ENCODE results near the gene FBN1. TPM values are rescaled to one million over a fixed set of nuclear protein-coding genes. Genes with fewer than 3 reads are reported as not detected.

FBN1 gene
- total RNA-seq, 1 experiment from 2014 or later = 6.7 TPM

DNA sequence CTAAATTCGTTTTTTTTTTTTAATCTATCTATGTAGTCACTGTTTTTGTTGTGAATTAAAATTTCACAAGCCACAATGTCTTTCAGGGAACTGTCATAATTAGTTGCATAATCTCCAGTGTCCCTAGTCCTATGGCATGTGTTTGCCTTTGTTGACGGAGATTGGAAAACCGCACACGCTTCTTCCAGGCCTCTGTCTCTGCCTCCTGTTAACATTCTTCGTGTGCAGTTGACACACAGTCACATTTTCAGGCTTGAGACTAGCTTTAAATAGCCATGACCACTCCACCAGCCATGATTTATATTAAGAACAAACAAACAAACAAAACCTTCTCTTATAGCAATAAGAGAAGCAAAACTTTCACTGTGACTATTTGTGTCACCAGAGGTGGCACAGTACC, 174.4 kb downstream of the FBN1 start:
- Histone ChIP-seq H3K36me3 (ENCODE audit: low read depth, low read length) (no peaks in the 10 kb centered on the region), H3K27ac (ENCODE audit: low read length) (no peak overlapping the region), H3K27me3 (ENCODE audit: low read length) (no peaks in the 10 kb centered on the region), H3F3A (ENCODE audit: low read length, unreplicated experiment) (no peaks in the 10 kb centered on the region), H3K4me2 (ENCODE audit: low read length) (no peak overlapping the region), H3K4me3 (ENCODE audit: low read length) (no peak overlapping the region), H3K9ac (ENCODE audit: low read length) (no peak overlapping the region), H2AFZ (ENCODE audit: low read length) (no peak overlapping the region), H3K79me2 (ENCODE audit: low read length) (no peaks in the 10 kb centered on the region), H3K9me3 (ENCODE audit: low read length) (no peaks in the 10 kb centered on the region), H4K20me1 (ENCODE audit: low read length) (no peaks in the 10 kb centered on the region), H3K9me2 (replicated peaks; ENCODE audit: low read length) (no peaks in the 10 kb centered on the region), H3K4me1 (ENCODE audit: insufficient read depth, low read length) (peaks cover 14% of the 10 kb centered on the region)
- ChIA-PET POLR2A (ENCODE audit: unreplicated experiment) (no interaction called here), CTCF (no interaction called here)
- TF ChIP-seq EZH2phosphoT487 (IDR thresholded peaks at IDR 0.05; ENCODE audit: borderline replicate concordance, low read length) (no peak), EZH2 (IDR thresholded peaks at IDR 0.05; ENCODE audit: low read length, unreplicated experiment) (no peak)
- TF ChIP-seq, protein P1, sequence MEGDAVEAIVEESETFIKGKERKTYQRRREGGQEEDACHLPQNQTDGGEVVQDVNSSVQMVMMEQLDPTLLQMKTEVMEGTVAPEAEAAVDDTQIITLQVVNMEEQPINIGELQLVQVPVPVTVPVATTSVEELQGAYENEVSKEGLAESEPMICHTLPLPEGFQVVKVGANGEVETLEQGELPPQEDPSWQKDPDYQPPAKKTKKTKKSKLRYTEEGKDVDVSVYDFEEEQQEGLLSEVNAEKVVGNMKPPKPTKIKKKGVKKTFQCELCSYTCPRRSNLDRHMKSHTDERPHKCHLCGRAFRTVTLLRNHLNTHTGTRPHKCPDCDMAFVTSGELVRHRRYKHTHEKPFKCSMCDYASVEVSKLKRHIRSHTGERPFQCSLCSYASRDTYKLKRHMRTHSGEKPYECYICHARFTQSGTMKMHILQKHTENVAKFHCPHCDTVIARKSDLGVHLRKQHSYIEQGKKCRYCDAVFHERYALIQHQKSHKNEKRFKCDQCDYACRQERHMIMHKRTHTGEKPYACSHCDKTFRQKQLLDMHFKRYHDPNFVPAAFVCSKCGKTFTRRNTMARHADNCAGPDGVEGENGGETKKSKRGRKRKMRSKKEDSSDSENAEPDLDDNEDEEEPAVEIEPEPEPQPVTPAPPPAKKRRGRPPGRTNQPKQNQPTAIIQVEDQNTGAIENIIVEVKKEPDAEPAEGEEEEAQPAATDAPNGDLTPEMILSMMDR (conservative IDR thresholded peaks at IDR 0.05; ENCODE audit: low read depth, low read length) = no peak
- intact Hi-C loops (cut with micrococcal nuclease) = loop anchor here (10.0 kb wide), 1 partner anchor 94 kb away; no protein-coding TSS in a partner anchor
- ATAC-seq = no peak
- no peak for DNase-seq
- no TSS peak for BruUV-seq (replicated peaks)

DNA sequence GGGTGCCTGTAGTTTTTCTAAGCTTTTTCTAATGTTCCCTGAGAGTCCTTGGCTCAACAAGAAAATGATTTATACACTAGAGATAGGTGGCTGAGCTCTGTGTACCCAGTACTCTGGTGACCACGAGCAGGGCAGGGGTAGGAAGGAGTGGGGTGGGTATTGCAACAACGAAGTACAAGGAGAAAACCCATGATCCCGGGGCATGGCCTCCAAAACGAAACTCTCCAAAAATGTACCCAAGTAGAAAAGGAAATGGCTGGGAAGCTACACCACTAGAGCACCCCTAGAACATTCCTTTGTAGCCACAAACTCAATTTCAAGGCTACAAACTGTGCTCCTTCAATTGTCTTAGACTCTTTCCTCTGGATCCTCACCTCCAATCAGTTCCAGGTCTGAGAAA, 175.4 kb downstream of the FBN1 start:
- Histone ChIP-seq H3K79me2 (ENCODE audit: low read length) (no peaks in the 10 kb centered on the region), H3K27me3 (ENCODE audit: low read length) (no peaks in the 10 kb centered on the region), H3K4me1 (ENCODE audit: insufficient read depth, low read length) (peaks cover 14% of the 10 kb centered on the region), H4K20me1 (ENCODE audit: low read length) (no peaks in the 10 kb centered on the region), H3K36me3 (ENCODE audit: low read depth, low read length) (no peaks in the 10 kb centered on the region), H3K27ac (ENCODE audit: low read length) (no peak overlapping the region), H2AFZ (ENCODE audit: low read length) (no peak overlapping the region), H3K4me3 (ENCODE audit: low read length) (no peak overlapping the region), H3K9ac (ENCODE audit: low read length) (no peak overlapping the region), H3K9me2 (replicated peaks; ENCODE audit: low read length) (no peaks in the 10 kb centered on the region), H3K9me3 (ENCODE audit: low read length) (no peaks in the 10 kb centered on the region), H3F3A (ENCODE audit: low read length, unreplicated experiment) (no peaks in the 10 kb centered on the region), H3K4me2 (ENCODE audit: low read length) (no peak overlapping the region)
- DNase-seq (no peak), ATAC-seq (no peak)
- POLR2A ChIA-PET (ENCODE audit: unreplicated experiment) = no interaction called here
- intact Hi-C loops (cut with micrococcal nuclease) = loop anchor here (10.0 kb wide), 1 partner anchor 95 kb away; no protein-coding TSS in a partner anchor
- TF ChIP-seq EZH2phosphoT487 (IDR thresholded peaks at IDR 0.05; ENCODE audit: borderline replicate concordance, low read length) (no peak), EZH2 (IDR thresholded peaks at IDR 0.05; ENCODE audit: low read length, unreplicated experiment) (no peak)
- TF ChIP-seq, protein P1 (conservative IDR thresholded peaks at IDR 0.05; ENCODE audit: low read depth, low read length) = no peak
- no TSS peak for BruUV-seq (replicated peaks)
- CTCF ChIA-PET = no interaction called here

DNA sequence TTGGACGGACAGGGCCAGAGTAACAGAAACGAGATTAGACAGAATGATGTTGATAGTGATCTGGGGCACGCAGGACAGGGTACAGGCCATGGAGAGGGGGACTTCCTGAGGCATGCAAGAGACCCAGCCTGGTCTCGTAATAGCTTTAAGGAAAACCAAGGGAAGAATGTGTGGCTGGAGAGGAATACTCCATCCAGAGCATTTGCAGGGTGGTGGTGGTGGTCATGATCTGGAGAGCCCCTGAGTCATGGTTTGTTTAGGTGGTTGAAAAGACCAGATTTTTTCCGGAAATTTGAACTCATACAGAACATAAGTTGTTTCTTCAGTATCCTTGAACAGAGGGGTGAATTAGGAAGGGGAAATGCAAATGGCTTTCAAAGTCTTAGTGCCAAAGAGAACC, 175.8 kb downstream of the FBN1 start:
- peaks cover 14% of the 10 kb centered on the region for H3K4me1 ChIP-seq (ENCODE audit: insufficient read depth, low read length)
- no peak overlapping the region for H2AFZ ChIP-seq (ENCODE audit: low read length)
- DNase-seq = no peak
- no peaks in the 10 kb centered on the region for H3K9me2 ChIP-seq (replicated peaks; ENCODE audit: low read length)
- no peaks in the 10 kb centered on the region for H4K20me1 ChIP-seq (ENCODE audit: low read length)
- H3K9ac ChIP-seq (ENCODE audit: low read length) = no peak overlapping the region
- BruUV-seq (replicated peaks) = no TSS peak
- H3K27me3 ChIP-seq (ENCODE audit: low read length) = no peaks in the 10 kb centered on the region
- ATAC-seq = no peak
- no peaks in the 10 kb centered on the region for H3K79me2 ChIP-seq (ENCODE audit: low read length)
- no peak overlapping the region for H3K27ac ChIP-seq (ENCODE audit: low read length)
- no peak overlapping the region for H3K4me3 ChIP-seq (ENCODE audit: low read length)
- TF ChIP-seq EZH2phosphoT487 (IDR thresholded peaks at IDR 0.05; ENCODE audit: borderline replicate concordance, low read length) (no peak), EZH2 (IDR thresholded peaks at IDR 0.05; ENCODE audit: low read length, unreplicated experiment) (no peak)
- TF ChIP-seq, protein P1 (conservative IDR thresholded peaks at IDR 0.05; ENCODE audit: low read depth, low read length) = no peak
- CTCF ChIA-PET = no interaction called here
- intact Hi-C loops (cut with micrococcal nuclease) = loop anchor here (10.0 kb wide), 2 partner anchors 95 to 175 kb away; partner anchors contain the start of gene FBN1
- H3K4me2 ChIP-seq (ENCODE audit: low read length) = no peak overlapping the region
- H3K9me3 ChIP-seq (ENCODE audit: low read length) = no peaks in the 10 kb centered on the region
- no peaks in the 10 kb centered on the region for H3K36me3 ChIP-seq (ENCODE audit: low read depth, low read length)
- H3F3A ChIP-seq (ENCODE audit: low read length, unreplicated experiment) = no peaks in the 10 kb centered on the region
- POLR2A ChIA-PET (ENCODE audit: unreplicated experiment) = no interaction called here
